HL-60/S4 (cell line): ENCODE results near the gene GALNTL6.

Experiments used
- in situ Hi-C: fragments of 300-500 bp; cut with MboI; formaldehyde crosslinking; loops from 2 replicates; pipeline ENCODE4 v1.14.3; 2022; ENCODE audit warnings: low sequenced_read_pairs

GALNTL6 gene

GRCh38 chr4:171876636-171877035, 63.4 kb downstream of the GALNTL6 start:
- in situ Hi-C loops, result no loop called here

GRCh38 chr4:171880136-171880535, 66.9 kb downstream of the GALNTL6 start:
- in situ Hi-C loops, result no loop called here

- in situ Hi-C loops, result no loop called here
These were observed 76.5 kb downstream of the GALNTL6 start for GRCh38 chr4:171889681-171890080.

GRCh38 chr4:171891038-171891437, 77.8 kb downstream of the GALNTL6 start:
- in situ Hi-C loops, result no loop called here

GRCh38 chr4:171896426-171896825, 83.2 kb downstream of the GALNTL6 start:
- in situ Hi-C loops, result no loop called here

GRCh38 chr4:171919314-171919713, 106.1 kb downstream of the GALNTL6 start:
- in situ Hi-C loops, result no loop called here

GRCh38 chr4:171920901-171921300, 107.7 kb downstream of the GALNTL6 start:
- in situ Hi-C loops, result no loop called here

- in situ Hi-C loops, result no loop called here
These were observed 111.7 kb downstream of the GALNTL6 start for GRCh38 chr4:171924746-171925376.

- in situ Hi-C loops, result no loop called here
These were observed 115.1 kb downstream of the GALNTL6 start for GRCh38 chr4:171928336-171928735.

- in situ Hi-C loops, result no loop called here
These were observed 116.3 kb downstream of the GALNTL6 start for GRCh38 chr4:171929477-171929876.

- in situ Hi-C loops, result no loop called here
These were observed 116.7 kb downstream of the GALNTL6 start for GRCh38 chr4:171929907-171930306.

GRCh38 chr4:171932238-171932637, 119.0 kb downstream of the GALNTL6 start:
- in situ Hi-C loops, result no loop called here

- in situ Hi-C loops, result no loop called here
These were observed 127.5 kb downstream of the GALNTL6 start for GRCh38 chr4:171940656-171941055.

- in situ Hi-C loops, result no loop called here
These were observed 134.2 kb downstream of the GALNTL6 start for GRCh38 chr4:171947400-171947799.

GRCh38 chr4:171948038-171948437, 134.8 kb downstream of the GALNTL6 start:
- in situ Hi-C loops, result no loop called here

- in situ Hi-C loops, result no loop called here
These were observed 141.4 kb downstream of the GALNTL6 start for GRCh38 chr4:171954650-171955049.

- in situ Hi-C loops, result no loop called here
These were observed 143.5 kb downstream of the GALNTL6 start for GRCh38 chr4:171956678-171957077.

GRCh38 chr4:171962110-171962509, 148.9 kb downstream of the GALNTL6 start:
- in situ Hi-C loops, result no loop called here

- in situ Hi-C loops, result no loop called here
These were observed 153.2 kb downstream of the GALNTL6 start for GRCh38 chr4:171966356-171966755.

- in situ Hi-C loops, result no loop called here
These were observed 165.0 kb downstream of the GALNTL6 start for GRCh38 chr4:171978216-171978615.

GRCh38 chr4:171979461-171979860, 166.3 kb downstream of the GALNTL6 start:
- in situ Hi-C loops, result no loop called here

- in situ Hi-C loops, result no loop called here
These were observed 168.0 kb downstream of the GALNTL6 start for GRCh38 chr4:171981185-171981584.
